SK-N-MC (cell line): ENCODE data around the gene SDHAF3.

Source experiments
- EZH2 ChIP-seq: fragments of 200-600 bp; sonication (generic); IDR thresholded peaks from one replicate; pipeline ENCODE4 v1.6.1; 2017; ENCODE audit warnings: antibody characterized with exemption
- FOXP2 ChIP-seq: optimal IDR thresholded peaks from 2 replicates; pipeline ENCODE3; 2011; ENCODE audit warnings: mild to moderate bottlenecking, moderate library complexity; ENCODE audit not compliant: insufficient read depth; ENCODE audit errors: extremely low read length, control extremely low read depth
- POLR2AphosphoS5 ChIP-seq: IDR thresholded peaks from 2 replicates; pipeline ENCODE4 v1.6.1; 2012; ENCODE audit warnings: mild to moderate bottlenecking, low read depth, low read length, borderline replicate concordance

DNA sequence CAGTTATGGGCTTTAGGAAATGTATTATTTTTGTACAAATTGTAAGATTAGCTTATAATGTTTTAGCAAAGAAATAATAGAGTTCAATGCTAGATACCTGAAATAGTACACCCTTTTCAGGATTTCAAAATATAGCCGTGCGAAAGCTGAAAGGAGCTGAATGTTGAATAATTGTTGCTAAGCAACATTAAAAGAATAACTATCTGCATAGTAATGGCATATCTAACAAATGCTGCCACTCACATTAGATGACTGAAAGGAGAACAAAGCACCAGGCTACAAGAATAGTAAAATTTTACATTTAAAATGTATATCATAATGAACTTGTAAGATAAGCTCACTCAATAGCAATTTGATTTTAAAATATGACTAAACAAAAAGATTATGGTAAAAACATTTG is 82.5 kb downstream of the SDHAF3 start:
- TF ChIP-seq EZH2: no peak
- no peak for TF ChIP-seq POLR2AphosphoS5
- no peak for TF ChIP-seq FOXP2
